Stimulated activated CD8-positive, alpha-beta memory T cell treated with anti-CD3 and anti-CD28 coated beads, Interleukin-15, amount 100 ng/mL, for 4 hours (primary cell): ENCODE measurements around the gene ARHGDIA.
"Not testable (repeated sequence)": the region's sequence is repeated elsewhere in the genome, so short reads cannot be mapped to it uniquely, and the experiment has no call there.

Experiments used
- DNase-seq, 2 donors: peaks; one replicate each; pipeline ENCODE4 v3.0.0-alpha.2; 2020; ENCODE audit warnings: low read depth in 2 of 2

Gene ARHGDIA

GRCh38 chr17:81843713-81844326 is 27.3 kb downstream of the ARHGDIA start:
- DNase-seq, result no peak

- no peak for DNase-seq
Measured at GRCh38 chr17:81842725-81843504, 28.2 kb downstream of the ARHGDIA start.

DNA sequence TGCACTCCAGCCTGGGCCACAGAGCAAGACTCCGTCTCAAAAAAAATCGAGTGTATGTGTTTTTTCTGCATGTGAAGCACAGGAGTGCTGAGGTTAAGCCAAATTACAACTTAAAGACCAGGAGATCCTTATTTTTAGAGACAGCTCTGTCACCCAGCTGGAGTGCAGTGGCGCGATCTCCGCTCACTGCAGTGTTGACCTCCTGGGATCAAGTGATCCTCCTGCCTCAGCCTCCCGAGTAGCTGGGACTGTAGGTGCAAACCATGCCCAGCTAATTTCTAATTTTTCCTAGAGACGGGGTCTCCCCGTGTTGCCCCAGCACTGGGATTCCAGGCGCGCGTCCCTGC is 28.8 kb downstream of the ARHGDIA start:
- no peak for DNase-seq

DNA sequence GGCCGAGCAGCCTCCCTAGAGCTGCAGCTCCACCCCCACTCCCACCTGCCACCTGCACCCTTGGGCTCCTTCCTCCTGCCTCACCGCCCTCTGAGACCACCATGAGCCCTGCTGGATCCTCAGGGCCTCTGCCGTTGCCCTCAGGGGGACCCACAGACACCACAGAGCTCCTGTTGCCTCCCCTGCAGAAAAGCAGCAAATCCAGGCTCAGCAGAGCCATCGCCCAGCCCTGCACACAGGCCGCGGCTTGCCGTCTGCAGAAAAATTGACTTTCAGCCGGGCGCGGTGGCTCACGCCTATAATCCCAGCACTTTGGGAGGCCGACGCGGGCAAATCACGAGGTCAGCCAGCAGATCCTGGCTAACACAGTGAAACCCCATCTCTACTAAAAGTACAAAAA is 29.3 kb downstream of the ARHGDIA start:
- DNase-seq, result no peak

DNA sequence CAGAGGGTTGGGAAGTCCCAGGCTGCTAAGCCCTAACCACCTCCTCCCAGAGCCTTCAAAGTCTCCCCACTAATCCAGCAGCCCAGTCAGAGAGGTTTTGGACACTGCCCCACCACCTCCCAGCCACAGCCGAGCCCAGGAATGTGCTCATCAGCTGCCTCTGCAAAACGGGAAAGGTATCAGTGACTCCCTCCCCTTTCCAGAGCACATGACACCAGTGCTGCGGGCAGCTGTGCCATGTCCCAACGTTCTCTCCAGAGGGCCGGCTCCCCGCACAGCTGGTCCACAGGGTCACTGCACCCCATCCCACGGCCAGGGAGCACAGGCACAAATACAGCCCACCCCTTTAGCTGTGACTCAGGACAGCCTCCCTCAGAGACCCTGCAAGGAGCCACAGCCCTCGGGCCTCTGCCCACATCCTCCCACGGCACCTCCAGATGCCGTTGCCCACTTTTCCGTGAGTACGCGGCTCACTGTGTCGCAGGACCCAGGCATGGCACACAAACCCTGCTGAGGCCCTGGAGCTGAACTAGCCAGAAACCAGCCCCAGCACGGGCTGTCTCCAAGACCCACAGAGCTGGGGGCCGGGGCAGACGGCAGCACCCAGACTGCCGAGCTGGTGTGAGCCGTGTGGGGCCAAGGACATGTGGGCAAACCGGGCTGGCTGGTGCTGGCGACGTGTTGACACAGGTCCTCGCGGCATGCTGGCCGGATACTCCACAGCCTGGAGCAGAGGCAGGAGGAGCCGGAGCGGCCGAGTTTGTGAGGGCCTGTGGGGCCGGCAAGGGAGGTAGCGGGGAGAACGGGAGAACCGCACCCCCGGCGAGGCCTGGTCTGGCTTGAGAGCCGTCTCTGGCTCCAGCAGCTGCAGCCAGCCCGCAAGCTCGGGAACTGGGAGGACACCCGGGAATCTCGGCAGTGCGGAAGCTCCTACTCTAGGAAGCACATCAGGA is 30.0 kb downstream of the ARHGDIA start:
- DNase-seq, result no peak

GRCh38 chr17:81840059-81840458 is 31.1 kb downstream of the ARHGDIA start:
- not testable (repeated sequence) for DNase-seq

DNA sequence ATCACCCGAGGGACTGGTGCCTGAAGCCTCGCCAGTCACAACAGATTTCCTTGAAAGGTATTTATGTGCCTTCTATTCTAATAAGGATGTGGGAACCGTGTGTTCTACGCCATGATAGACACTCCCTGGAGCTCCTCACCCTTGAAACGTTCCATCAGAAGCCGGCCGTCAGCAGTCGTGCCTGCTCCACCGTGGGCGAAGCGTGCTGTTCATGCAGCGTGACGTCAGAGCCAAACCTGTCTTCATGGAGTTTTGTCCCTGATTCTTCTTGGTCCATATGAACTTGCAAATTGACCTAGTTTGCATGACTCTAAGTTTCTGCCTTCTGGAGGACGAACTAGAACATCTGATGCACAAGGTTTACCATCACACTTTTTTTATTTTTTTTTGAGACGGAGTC is 31.8 kb downstream of the ARHGDIA start:
- no peak for DNase-seq

DNA sequence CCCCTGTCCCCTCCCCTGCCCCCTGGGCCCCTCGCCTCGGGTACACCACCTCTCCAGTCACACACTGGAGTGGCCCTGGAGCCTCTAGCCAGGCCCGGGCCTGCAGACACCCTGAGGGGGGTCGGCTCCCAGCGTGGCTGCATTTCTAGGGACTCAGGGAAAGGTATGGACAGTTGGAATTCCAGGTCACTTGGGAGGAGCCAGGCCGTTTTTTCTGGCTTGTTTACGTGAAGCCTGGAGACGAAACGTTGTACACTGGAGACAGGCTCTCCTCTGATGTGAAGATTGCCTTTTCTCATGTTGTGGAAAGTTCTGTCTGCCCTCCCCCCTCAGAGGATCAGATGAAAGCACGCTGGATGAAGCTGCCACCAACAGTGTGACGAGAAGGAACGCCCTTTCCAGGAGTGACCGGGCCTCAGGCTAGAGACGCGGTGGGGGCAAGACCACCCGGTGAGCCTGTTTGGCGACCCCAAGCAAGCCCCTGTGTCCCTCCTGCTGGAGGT is 32.3 kb downstream of the ARHGDIA start:
- DNase-seq, result no peak

DNA sequence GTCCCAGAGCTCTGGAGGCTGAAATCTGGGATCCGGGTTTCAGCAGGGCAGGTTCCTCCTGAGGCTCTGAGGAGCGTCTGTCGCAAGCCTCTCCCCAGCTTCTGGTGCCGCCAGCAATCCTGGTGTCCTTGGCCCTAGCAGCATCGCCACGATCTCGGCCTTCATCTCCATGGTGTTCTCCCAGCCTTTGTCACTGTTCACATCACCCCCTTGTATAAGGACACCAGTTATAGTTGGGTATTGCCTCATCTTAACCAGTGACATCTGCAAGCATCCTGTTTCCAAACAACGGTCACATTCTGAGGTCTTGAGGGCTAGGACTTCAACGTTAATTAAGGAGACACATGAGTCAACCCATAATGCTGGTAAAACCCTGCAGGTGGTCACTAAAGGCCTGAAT is 33.5 kb downstream of the ARHGDIA start:
- no peak for DNase-seq

GRCh38 chr17:81834831-81835267 is 36.3 kb downstream of the ARHGDIA start, which contains the start of gene PPP1R27:
Gene PPP1R27, minus strand, starts transcription at chr17:81835050. Its CDS starts 97 bp downstream, at chr17:81834953.
- no peak for DNase-seq

DNA sequence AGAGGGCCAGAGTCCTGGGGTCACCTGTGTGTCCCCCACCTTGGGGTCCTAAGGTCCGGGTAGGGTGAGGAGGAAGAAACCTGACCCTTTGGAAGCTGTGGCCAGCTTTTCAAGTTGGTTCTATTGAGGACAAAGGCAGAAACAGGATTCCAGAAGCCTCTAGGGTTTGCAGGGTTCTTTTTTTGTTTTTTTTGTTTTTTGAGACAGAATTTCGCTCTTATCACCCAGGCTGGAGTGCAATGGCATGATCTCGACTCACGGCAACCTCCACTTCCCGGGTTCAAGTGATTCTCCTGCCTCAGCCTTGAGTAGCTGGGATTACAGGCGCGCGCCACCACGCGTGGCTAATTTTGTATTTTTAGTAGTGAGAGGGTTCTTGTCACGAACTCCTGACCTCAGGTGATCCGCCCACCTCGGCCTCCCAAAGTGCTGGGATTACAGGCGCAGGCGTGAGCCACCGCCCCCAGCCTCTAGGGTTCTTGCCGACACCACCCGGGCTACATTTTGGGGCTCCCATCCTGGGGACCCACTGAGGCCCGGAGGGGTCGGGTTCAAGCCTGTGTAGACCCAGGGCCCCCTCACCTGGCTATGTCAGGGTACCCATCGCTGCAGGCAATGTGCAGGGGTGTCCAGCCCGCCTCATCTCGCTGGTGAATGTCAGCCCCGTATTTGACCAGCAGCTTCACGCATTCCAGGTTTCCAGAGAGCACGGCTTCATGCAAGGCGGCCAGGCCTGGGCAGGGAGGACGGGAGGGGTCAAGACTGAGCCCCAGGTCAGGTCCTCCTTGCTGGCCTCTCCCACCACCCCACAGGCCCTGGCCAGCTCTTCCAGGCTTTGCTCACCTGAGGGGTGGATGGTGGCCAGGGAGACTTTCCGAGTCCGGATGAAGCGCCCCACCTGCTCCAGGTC is 37.0 kb downstream of the ARHGDIA start:
- no peak for DNase-seq

GRCh38 chr17:81833160-81833920 is 37.8 kb downstream of the ARHGDIA start, which contains the start of gene MCRIP1:
Gene MCRIP1, minus strand, starts transcription at chr17:81833291. Its CDS starts 8,785 bp downstream, at chr17:81824506.
- peak; percentile 84 to 92 for DNase-seq

DNA sequence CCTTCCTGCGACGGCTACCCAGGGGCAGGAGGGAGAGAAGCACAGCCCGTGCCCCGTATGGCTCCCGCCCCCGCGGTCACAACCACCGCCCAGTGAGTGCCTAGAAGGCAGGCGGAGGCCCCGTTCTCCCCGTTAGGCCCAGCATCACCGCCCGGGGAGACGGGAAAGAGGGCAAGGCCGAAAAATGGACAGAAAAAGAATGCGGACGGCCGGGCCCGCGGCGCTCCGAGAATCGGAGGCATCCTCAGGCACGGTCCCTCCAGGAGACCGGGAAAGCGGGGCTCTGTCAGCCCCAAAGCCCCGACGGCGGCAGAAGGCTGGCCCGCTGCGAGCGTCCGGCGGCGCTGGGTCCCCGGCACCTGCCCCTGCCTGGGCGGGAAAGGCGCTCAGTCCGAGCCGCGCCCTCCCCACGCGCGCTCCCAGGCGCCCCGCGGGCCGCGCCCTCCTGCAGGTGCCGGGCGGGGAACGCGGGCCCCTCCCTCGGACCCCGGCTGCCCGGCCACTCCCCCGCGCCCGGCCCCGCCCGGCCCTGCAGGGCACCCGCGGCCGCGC is 38.5 kb downstream of the ARHGDIA start:
- DNase-seq, result peak; percentile 11 to 39

DNA sequence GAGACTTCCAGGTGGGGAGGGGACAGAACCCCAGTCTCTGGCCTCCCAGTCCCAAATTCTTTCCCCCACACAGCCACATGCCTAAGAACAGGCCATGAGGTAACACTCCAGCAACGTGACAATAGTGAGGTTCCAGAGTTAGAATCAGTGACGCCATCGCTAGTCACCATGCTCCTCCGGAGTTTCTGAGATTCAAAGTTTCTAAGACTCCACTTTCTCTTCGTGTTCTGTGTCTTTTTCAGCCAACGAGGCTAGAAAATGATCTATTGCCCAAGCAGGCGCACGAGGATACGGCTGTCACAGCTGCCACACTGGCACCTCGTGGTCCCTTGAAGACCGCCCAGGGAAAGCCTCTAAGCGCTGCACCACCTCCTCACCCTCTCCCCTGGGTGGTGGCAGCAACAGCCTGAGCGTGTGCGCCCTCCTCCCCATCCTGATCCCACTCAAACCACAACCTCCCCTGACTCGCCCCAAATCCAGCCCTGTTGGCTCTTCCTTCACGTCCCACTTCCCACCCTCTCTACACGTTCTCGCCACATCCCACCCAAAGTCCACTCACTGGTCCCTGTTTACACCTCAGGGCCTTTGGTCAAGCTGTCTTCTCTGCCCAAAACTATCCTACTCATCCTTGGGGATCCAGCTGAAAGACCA is 39.1 kb downstream of the ARHGDIA start:
- DNase-seq, result peak; percentile 30 to 31

- no peak for DNase-seq
Measured at GRCh38 chr17:81831563-81831956, 39.6 kb downstream of the ARHGDIA start.

- no peak for DNase-seq
Measured at GRCh38 chr17:81829858-81830257, 41.3 kb downstream of the ARHGDIA start.

- DNase-seq, result no peak
Measured at GRCh38 chr17:81828656-81829055, 42.5 kb downstream of the ARHGDIA start.

DNA sequence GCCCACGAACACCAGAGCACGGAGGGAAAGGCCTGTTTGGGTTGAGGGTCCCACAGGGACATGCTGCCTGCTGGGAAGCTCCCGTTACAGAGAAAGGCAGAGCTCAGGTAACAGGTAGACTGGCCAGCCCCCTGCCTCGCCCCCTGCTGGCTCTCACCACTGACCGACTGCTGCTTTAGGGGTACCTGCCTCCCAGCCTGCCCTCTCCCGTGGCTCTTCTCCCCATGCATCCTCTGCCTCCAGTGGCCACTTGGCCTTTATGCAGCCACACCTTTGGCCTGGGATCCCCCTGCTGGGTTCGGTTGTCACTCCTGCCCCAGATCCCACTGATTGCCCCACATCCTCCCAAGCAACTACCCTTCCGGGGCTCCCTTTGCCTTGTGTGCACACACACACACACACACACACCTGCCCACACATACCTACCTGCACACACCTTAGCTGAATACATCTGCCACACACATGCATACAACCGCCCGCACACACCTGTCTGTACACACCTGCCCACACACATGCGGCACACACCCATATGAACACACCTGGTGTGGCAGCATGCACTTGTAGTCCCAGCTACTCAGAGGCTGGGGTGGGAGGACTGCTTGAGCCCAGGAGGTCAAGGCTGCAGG is 45.2 kb downstream of the ARHGDIA start:
- no peak for DNase-seq

DNA sequence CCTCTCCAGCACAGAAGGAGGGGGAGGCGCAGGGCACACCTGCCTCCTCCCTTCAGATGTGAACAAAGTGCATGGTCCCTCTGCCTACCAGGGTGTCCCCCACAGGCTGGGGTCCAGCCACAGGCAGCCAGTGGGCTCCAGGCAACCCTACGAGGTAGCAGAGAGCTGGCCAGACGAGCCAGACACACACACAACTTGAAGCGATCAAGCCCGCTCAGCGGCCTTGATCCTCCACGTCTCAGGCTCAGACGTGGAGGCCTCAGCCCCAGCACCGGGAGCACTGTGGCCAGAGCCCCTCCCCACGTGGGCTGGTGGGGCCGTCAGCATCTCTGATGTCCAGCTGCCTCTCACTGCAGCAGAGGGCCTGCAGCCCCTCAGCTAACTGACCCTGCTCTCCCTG is 46.5 kb downstream of the ARHGDIA start:
- no peak for DNase-seq
